Sciatic nerve (tissue), 2 donors: Measurements from ENCODE around the gene NR6A1. TPM values are rescaled to one million over a fixed set of nuclear protein-coding genes. Genes with fewer than 3 reads are reported as not detected.
"Not testable (repeated sequence)": the region's sequence is repeated elsewhere in the genome, so short reads cannot be mapped to it uniquely, and the experiment has no call there.

Experiments used
- ATAC-seq: fragments of 200-7000 bp; cut with Tn5 transposase; one replicate; pipeline ENCODE4 v1.9.1; 2020; ENCODE audit warnings: mild to moderate bottlenecking, moderate library complexity
- DNase-seq: peaks from one replicate; pipeline ENCODE4 v3.0.0-alpha.2; 2020; ENCODE audit warnings: low spot score
- intact Hi-C: fragments of 100-400 bp; cut with DNase I; formaldehyde crosslinking; loops from one replicate; pipeline ENCODE4 v1.14.2; 2022
- total RNA-seq: library from RNA; stranded (reverse); fragmentation: NEBNext Ultra II Directional; extraction: Animal tissue kit (Norgen Biotek cat#: 25700); gene quantifications from one replicate; pipeline ENCODE4 v1.2.1, GENCODE V29; 2021
- donor health status: DM: no; HTN: no; CAD: no.
- donor health status: DM: no; HTN: no; CAD: no.

The NR6A1 gene
- total RNA-seq, 1 donor from 2014 or later: 3.3 TPM

DNA sequence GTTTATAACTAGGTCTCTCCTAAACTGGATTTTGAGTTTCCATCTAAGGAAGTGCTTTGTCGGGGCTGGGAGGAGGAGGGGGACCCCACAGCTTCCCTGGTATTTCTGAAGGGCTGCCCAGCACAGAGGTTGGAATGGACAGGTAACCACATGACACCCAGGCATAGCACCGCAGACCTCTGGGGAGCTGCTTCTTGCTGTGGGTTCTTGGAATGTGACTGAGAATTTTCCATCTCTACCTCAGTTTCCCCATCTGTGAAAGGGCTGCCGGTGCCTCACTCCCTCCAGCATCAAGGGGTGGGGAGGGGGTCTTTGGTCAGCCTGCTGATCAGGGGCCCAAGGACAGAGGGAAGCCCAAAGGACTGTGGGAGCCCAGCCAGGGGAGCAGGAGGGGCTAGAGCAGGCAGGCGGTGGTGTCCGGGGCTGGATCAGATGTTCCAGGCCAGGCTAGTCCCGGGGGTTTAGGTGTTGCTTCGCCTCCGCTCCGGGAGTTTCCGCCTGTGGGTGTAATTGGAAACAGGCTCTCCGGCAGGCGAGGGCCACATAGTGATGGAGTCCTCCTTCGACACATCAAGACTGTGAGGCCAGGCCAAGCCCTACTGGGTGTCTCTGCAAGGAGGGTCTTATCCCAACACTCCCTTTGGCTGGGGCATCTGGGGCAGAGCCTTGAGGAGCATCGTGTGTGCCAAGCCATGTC, 9.1 kb upstream of the NR6A1 start:
- DNase-seq: peak; percentile 72
- ATAC-seq: peak; percentile 29
- intact Hi-C loops: no loop called here

DNA sequence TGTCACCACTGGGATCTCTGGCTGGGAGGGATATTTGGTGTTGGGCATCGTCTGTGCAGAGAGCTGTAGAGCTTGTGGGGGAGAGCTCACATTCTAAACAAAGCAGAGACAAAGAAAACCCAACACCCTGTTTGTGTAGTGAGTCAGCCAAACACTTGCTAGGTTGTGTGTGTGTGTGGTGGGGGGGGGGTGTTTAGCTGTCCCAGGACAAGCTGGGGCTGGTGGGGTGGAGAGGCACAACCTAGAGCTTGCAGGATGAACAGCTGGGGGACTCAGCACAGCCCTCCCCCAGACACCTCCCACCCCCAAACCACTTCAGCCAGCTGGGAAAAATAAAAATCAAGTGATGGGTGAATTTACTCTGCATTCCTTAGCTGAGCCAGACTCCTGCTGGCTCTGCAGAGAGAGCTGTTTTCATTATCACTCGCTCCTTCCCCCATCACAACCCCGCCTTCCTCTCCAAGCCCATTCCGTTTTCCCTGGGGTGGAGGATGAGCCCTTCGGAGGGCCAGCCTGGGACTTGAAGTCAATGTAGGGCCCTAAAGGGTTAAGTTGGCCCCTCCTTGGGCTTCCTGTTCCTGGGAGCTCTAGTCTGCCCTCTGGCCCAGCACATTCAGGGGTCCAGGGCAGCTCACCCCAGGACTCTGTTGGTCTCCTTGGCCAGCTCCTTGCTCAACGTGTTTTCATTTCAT, 8.4 kb upstream of the NR6A1 start:
- peak; percentile 66 for ATAC-seq
- intact Hi-C loops: no loop called here
- peak; percentile 59 for DNase-seq

DNA sequence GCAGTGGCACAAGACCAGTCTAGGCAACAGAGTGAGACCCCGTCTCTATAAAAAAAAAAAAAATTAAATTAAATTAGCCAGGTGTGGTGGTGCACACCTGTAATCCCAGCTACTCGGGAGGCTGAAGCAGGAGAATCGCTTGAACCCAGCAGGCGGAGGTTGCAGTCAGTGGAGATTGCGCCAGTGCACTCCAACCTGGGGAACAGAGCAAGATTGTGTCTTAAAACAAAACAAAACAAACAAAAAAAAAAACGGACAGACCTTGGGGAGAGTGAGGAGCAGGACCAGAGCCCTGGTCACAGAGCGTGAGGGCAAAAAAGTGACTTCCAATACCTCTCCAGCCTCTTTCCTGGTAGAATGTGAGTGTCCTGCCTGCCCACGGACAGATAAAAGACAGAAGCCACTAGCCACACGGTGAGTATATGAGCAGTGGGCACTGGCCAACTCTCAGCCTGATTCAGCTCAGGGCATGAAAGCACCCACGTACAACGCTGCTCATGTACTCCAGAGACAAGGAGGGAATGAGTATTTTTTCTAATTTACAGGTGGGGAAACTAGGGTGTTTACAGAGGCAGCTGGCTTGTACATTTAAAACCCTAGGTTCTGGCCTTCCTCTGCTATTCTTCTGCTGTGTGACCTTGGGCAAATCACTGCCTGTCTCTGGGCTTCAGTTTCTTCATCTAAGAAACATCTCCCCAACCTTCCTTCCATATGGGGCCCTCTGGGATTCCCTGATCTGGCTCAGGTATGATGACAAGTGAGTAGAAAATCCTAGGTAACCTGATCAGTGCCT, 7.7 kb upstream of the NR6A1 start:
- intact Hi-C loops: no loop called here
- ATAC-seq (no peak), DNase-seq (no peak)

DNA sequence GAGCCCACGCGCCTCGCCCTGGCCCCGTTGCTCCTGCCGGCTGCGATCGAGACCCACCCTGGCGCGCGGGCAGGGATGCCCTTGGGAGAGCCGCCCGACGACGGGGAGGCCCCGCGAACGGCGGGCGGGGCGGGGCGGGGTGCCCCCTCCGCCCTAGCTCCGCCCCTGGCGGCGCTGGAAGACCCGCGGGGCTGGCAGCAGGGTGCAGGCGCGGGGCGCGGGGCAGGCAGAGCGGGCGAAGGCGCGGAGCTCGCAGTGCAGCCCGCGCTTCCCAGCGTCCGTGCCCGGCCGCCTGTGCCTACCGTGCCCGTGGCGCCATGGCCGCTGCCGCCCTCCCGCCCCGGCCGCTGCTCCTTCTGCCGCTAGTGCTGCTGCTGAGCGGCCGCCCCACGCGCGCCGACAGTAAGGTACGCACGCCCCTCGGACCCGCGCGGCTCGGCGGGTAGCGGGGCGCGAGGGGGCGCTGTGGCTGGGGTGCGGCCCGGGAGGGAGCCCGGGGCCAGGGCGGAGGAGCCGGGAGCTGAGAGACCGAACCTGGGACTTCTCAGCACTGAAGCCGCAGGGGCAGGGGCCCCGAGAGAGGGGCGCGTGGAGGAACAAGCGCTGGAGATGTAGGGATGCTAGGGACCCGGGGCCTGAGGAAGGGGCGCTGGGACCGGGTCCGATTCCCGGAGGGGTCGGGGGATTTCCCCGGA, 6.0 kb upstream of the NR6A1 start, which contains the start of gene OLFML2A:
OLFML2A (plus strand) TSS at position 180 of the 695 bp plus-strand sequence; CDS start at position 318, 138 bp downstream.
- ATAC-seq: no peak
- intact Hi-C loops: no loop called here
- peak; percentile 59 for DNase-seq

DNA sequence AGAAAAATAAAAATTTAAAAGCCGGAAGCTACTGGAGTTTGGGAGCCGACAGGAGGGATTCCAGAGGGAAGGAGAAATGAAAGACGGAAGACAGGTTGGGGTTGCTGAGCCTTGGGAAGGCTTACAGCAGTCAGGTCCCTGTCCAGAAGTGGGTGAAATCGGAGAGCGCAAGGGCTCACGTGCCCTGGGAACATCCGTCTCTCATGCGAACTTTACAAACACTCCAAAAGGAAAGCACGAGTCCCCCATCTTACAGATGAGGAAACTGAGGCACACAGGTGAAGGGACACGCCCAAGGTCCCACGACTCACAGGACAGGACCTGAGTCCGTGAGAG, 5.5 kb upstream of the NR6A1 start:
- intact Hi-C loops: no loop called here
- no peak for ATAC-seq
- DNase-seq: no peak

DNA sequence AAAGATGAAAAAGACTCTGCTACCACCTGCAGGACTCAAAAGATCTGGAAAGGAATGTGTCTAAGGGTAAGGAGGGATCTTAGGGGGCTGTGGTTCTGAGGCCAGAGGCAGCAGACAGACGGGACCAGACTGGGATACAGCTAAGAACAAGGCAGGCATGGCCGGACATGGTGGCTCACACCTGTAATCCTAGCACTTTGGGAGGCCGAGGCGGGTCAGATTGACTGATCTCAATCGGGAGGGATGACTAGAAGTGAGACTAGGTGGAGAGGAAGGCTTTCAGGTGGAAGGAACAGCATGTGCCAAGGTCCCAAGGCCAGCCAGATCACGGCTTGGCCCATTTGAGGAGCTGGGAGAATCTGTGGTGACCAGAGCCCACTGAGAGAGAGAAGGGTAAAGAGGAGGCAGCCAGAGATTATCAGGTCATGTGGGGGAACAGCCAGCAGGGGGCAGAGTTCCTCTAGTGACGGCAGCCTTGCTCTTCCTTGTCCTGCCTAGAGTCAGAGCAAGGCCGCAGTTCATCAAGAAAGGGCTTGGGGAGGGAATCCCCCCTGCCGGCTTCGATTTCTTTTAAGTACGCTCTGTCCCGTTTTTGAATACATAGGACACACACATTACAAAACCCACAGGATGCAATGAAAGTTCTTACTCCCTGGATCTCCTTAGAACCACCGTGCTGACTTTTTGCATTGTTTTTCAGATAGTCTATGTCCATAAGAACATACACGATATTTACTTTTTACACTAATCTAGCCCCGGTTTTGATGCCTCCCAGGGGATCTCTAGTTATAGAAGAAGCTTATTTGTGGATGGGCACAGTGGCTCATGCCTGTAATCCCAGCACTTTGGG, 3.2 kb upstream of the NR6A1 start:
- DNase-seq (peak; percentile 93), ATAC-seq (peak; percentile 31)

DNA sequence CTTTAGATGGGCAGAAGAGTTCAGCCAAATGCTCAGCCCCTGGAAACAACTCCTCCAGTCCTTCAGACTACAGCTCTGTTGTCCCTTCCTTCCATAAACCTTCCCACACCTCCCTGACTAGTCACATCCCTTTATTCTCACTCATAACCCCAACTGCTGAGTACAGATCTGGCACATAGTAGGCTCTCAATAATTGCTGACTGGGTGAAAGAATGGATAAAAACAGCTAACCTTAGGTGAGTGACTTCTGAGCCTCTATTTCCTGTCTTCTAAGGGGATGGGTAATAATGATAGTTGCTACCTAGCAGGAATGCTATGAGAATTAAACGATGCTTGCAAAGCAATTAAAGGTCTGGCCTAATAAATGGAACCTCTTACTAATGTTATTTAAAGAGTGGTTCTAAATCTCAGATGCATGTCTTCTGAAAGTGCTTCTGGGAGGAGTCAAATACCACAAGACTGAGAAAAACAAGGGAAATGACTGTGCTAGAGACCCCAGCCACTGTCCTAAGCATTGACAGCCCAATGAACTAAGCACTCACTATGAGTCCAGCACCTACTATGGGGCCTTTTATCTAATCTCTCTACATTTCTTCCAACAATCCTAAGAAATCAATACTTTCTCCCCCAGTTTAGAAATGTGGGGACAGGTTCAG, 2.5 kb upstream of the NR6A1 start:
- intact Hi-C loops: loop anchor here (2.0 kb wide), 1 partner anchor 79 kb away; the partner anchor contains the start of gene WDR38
- ATAC-seq (no peak), DNase-seq (no peak)

More for the DNA sequence above, 3.2 kb upstream of the NR6A1 start:
- intact Hi-C loops: no loop called here

DNA sequence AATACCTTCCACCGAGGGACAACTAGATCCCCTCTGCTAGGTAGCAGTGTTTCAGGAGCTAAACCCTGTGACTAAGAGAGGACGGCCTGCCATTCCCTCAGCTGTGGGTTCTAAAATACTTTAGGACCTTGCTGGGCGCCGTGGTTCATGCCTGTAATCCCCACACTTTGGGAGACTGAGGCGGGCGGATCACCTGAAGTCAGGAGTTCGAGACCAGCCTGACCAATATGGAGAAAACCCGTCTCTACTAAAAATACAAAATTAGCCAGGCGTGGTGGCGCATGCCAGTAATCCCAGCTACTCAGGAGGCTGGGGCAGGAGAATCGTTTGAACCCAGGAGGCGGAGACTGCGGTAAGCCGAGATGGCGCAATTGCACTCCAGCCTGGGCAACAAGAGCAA, 1.8 kb upstream of the NR6A1 start:
- intact Hi-C loops: loop anchor here (2.0 kb wide), 1 partner anchor 80 kb away; the partner anchor contains the start of gene WDR38
- ATAC-seq: not testable (repeated sequence)
- DNase-seq: peak; percentile 56

DNA sequence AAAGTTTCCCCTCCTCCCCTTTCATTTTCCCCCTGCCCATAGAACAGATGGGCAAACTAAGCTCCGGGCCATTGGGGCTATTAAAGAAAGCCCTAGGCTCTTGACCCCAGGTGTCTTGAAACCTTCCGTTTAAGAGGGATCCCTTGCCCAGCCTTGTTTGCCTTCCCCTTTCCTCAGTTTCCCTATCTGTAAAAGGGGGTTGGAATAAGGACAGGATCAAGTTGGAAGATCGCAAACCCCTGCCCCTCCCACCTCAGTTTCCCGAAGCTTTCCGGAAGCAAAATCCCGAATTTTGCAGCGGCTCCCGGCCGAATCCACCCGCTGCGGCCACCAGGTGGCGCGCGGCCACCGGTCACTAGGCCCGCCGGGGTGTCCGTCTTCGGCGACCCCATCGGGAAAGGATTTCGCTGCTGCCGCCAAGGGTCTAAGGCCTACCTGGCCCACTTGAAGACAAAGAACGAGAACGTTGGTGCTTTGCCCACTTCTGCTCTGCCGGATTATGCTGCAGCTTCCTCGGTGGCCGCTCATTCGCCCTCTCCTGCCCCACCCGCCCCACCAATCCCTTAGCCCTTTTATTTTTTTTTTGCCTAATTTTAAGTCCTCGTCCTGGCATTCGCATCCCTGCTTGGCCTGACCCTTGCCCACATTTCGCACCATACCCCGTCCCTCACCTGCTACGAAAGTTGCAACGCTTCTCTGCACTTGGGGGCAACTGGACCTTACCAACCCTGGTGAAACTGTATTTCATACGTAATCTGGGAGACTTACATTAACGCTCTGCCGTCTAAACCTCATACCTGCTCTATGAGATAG, 962 bp upstream of the NR6A1 start:
- ATAC-seq: peak; percentile 62
- intact Hi-C loops: loop anchor here (2.0 kb wide), 1 partner anchor 81 kb away; the partner anchor contains the start of gene WDR38
- peak; percentile 86 for DNase-seq

DNA sequence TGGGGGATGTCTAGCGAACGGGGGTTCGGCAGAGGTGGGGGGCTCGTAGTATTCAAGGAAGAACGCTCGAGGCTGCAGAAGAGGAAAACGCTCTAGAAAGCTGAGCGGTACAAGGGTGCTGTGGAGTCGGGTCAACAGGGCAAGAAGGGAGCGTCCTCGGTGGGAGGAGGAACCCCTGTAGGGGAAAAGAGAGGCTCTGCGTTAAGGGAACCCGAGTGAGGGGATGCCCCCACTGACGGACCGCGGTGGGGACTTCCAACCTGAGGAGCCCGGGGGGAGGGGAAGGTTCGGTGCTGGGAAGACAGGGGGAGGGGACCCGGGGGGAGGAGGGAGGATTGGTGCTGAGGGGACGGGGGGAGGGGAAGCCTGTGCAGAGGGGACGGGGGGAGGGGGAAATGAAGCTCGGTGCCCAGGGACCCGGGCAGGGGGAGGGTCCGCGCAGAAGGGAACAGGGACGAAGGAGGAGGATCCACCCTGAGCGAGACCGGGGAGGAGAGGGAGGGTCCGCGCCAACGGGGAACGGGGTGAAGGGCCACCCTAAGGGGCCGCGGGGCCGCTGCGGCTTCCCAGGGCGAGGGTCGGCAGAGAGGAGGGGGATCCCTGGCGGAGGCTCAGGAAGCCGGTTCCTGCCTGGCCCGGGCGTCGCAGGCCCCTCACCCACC, 621 bp downstream of the NR6A1 start:
- ATAC-seq (no peak), DNase-seq (peak; percentile 74)
- intact Hi-C loops: no loop called here

DNA sequence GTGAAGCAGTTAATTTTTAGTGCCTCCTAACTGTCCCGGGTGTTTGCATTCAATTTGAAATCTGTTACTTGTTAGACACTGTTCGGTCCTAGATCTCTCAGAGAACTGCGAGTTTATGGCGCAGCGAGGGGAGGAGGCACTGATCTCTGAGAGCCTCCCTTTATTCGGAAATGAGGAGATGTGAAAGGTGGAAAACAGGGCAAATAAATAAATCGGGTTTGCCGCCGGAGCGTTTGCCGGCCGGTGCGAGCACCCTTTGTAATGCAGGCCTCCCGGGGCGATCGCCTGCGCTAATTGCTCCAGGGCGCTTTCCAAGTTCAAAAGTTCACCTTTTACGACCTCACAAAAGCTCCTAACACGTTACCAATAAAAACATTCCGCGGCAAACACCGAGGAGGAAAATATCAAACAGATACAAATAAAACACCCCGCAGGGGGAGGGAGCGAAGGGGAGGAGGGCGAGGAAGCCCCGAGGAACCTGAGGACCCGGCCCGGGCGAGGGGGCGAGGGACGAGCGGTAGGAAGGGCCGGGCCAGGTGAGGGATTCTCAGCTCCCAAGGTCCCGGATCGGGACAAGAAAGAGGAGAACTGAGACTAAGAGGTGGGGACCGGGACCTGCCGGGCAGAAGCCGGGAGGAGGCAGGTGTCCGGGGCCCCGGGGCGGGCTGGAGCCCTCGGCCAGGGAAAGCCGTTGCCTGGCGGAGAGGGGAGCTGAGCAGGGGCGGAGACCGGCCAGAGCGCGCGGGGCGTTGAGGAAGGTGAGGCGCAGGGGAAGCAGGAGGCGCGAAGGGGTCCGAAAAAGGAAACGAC, 1.4 kb downstream of the NR6A1 start:
- ATAC-seq (no peak), DNase-seq (peak; percentile 72)
- intact Hi-C loops: no loop called here

DNA sequence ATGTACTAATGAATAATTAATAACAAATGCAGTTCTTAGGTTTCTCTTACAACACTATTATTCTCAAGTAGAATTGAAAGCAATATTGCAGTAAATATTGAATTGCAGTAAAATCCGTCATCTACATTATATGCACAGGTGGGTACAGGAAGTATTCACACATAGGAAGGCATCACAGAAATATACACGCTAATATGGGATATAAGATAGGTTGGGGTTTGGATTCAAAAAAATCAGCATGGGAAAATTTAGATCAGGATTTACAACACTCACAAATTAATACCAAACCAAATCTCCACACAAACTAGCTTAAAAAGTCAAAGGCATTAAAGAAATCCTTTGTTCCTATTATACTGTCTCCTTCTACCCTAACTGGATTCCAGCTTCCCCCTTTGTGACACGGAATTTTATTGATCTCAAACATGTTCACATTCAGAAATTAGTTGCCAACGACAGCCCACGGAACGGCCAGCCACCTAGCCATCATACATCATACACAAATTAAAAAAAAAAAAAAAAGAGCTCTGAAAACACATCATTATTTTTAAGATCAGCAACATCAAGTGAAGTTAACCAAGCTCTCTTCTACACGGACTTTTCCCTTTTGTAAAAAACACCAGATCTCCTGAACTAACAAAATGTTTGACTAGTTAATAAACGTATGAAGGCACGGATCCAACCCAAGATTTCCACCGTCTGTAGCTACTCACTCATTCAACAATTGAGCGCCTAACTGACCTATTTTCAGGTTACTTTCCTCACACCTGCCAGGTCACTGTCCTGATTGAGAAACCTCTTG, 2.2 kb downstream of the NR6A1 start:
- no peak for ATAC-seq
- DNase-seq: no peak
- intact Hi-C loops: no loop called here

DNA sequence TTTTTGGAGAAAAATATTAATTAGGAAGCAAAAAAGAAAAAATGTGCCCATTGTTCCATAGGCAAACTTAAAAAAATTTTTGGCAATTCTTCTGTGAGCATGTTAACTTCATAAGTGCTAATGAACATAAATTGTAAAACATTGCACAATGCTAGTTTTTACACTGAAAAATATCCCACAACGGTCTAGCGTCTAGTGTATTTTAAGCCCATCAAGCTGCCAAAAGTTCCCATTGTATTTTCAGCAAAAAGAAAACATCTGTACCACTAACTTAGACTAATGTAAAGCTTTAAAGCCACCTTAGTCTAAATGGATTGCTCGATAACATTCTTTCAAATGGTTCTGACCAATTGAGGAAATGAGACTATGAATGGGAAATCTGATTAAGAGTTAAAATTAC, 2.8 kb downstream of the NR6A1 start:
- ATAC-seq (no peak), DNase-seq (no peak)
- intact Hi-C loops: no loop called here

DNA sequence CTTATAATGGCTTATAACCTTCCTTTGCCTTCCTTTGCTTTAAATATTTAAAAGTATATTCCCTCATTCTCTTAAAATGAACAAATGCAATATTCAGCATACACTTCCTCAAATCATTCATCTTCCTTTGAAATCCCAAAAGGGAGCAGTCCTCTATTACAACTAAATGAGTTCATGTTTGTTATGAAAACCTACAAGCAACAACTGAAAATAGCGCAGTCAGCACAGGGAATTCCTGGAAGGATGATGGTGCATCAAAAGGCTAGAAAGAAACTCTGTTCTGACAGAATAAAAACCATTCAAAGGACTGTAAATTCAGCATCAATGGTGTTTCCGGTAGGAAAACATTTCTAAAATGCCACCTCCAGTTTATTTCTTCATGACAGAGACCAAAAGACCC, 3.3 kb downstream of the NR6A1 start:
- ATAC-seq: no peak

More for the DNA sequence above, 3.3 kb downstream of the NR6A1 start:
- no peak for DNase-seq
- intact Hi-C loops: no loop called here
